Stimulated activated naive CD4-positive, alpha-beta T cell (primary cell): ENCODE results near the gene MRPS17.

Experiments
- DNase-seq, 6 experiments: peaks; one replicate each; lab custom pipeline; 2025; lab: John Stamatoyannopoulos, UW

MRPS17 gene

DNA sequence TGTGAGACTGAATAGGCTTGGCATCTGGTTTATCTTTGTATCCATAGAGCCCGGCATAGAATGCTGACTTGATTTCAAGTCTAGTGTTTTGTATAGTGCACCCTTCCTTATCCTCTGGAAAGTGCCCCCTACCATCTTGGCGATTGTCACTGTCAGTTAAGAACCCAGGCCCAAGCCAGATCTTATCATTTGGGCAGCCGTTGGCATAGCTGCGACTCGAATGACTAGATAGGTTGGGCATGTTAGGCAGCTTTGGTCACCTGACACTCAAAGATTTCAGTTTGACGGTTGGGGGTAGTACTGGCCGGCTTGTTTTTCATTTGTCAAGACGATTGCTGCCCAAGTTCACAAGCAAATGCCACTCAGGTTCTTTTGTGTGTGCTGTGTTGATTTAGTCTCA is 19.3 kb downstream of the MRPS17 start:
- no peak for DNase-seq

DNA sequence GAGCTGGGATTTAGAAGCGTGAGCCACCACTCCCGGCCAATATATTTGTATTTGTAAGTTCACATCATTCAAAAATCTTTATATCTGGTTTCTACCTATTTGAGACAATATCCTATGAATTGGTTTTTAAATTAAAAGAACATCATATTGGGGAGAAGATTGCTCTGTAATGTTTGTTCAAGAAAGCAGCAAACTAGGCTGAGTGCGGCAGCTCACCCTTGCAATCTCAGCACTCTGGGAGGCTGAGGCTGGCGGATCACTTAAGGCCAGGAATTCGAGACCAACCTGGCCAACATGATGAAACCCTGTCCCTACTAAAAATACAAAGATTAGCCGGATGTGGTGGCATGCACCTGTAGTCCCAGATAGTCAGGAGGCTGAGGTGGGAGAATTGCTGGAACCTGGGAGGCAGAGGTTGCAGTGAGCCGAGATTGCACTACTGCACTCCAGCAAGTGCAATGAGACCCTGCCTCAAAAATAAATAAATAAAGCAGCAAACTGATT is 22.1 kb downstream of the MRPS17 start:
- DNase-seq: no peak

DNA sequence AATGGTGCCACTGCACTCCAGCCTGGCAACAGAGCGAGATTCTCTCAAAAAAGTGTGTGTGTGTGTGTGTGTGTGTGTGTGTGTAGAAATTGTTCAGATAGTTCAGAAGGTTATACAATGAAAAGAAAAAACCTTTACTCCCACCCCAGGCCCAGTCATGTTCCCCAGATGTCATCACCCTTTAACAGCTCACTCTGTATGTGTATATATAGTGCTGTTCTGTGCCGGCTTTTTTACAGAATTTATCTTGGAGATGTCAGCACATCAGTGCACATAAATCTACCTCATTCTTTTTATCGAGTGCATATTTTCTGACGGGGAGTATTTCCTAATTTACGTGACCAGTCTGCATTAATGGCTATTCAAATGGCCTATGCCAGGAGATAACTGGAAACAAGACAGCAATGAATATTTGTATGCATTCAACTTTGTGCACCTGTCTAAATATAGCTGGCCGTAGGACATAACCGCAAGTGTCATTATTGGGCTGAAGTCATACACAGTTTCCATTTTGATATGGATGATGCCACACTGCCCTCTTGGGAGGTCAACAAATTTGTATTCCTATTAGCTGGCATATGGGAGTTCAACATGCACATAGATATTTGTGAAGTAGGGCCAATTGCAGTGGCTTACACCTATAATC is 24.4 kb downstream of the MRPS17 start:
- DNase-seq: no peak

DNA sequence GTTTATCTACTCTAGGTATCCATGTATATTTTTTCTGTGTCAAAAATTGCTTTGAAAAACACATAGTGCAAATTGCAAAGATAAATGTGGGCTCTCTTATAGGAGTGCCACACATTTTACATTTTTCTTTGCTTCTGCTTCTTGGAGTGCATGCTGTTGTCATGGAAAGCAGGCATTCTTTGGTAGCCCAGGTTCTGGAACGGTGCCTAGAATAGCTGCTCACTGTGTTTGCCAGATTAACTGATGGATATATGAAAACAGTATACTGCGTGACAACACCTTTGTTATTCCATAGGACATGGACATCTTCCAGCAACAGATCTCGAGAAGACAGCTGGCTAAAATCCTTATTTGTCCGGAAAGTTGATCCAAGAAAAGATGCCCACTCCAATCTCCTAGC is 26.2 kb downstream of the MRPS17 start:
- DNase-seq: no peak

DNA sequence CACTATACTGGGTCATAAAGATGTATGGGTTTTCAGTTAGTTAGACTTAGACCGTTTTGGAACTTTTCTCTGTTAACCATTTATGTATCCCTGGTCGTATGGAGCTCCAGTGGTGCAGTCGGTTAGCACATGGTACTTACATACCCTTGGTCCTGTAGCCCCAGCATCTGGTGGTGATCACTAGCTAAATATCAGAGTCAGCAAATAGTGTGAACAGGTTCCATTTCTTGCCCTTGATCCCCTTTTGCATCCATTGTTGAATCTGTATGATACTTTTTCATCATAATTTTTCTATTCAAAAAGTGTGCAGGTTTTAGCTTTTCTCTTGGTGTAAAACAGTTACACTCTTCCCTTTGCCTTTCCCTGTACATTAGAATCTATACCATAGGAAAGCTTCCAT is 28.6 kb downstream of the MRPS17 start:
- DNase-seq: no peak

DNA sequence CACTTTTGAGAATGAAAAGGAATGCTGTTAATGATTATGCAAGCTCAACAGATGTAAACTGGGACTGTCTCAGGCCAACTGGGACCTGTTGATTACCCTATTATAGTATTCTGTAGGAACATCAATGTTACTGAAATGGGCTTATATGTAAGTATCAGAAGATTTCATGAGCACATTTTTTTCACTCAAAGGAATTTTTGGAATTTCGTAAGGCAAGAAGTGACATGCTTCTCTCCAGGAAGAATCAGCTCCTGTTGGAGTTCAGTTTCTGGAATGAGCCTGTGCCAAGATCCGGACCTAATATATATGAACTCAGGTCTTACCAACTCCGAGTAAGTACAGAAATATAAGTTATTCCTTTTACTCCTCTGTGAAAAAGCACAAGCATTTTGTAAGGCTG is 31.9 kb downstream of the MRPS17 start:
- DNase-seq: no peak

DNA sequence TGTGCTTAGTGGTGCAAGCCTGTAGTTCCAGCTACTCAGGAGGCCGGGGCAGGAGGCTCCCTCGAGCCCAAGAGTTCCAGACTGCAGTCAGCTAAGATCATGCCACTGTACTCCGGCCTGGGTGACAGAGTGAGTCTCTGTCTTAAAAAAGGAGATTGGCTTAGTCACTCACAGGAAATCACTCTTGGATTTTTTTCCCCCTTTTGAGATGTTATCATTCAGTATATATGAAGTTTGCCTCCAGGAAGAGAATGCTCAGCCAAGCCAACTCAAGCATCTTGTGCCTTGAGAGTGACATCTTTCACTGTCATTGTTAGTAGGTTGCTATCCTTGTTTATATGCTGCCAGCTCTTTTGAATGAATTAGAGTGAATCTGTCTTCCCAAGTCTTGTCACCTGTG is 40.7 kb downstream of the MRPS17 start:
- DNase-seq: no peak

DNA sequence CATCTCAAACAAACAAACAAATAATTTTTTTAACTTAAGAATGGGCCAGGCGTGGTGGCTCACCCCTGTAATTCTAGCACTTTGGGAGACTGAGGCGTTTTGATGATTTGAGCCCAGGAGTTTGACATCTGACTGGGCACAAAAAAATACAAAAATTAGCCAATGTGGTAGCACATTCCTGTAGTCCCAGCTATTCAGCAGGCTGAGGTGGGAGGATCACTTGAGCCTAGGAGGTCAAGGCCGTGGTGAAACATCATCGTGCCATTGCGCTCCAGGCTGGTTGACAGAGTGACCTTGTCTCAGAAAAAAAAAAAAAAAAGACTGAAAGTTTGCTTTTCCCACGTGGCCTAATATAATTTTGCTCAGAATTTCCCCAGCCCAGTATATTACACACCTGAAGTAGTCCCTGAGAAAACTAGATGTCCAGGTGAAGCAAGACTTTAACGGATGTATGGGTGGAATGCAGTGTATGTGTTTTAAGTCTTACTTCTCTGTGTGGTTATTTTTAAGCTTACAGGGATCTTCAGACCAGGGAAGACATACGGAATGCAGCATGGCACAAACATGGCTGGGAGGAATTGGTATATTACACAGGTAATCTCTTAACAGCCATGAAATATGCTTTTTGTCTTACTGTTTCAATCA is 45.3 kb downstream of the MRPS17 start:
- DNase-seq: no peak

DNA sequence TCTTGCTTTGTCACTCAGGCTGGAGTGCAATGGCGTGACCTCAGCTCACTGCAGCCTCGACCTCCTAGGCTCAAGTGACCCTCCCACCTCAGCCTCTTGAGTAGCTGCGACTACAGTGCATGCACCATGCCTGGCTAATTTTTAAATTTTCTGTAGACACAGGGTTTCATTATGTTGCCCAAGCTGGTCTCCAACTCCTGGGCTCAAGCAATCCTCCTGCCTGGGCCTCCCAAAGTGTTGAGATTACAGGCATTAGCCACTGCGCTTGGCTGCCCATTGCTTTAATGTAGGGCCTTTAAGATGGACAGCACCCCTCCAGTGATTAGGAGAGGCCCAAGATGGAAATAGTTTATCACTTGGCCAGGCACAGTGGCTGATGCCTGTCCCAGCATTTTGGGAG is 52.1 kb downstream of the MRPS17 start:
- DNase-seq: no peak
